Measurements from ENCODE around the gene PDZD2. TPM values are rescaled to one million over a fixed set of nuclear protein-coding genes. Genes with fewer than 3 reads are reported as not detected.

The PDZD2 gene
- total and polyA plus RNA-seq, 9 donors: 4.6 to 12.6 (median 7.9) TPM

DNA sequence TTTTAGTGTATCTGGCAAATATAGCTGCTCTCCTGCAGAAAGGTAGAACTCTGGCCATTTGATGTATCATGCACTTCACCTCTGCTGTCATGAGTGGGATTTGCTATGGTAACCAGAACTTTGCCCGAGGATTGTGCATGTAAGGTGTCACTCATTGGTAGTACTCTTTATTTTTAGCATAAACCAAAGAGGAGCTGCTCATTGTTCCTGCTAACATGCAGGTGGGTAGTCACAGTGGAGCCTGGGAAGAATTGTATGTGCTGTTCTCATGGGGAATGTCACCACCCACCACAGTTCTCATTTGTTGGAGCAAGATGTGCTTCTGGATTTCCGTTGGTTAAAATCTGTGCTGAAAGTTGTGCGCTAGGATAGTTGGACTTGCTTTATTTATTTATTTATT lies 12.3 kb downstream of the PDZD2 start:
- WGBS (ENCODE audit: insufficient coverage): no CpG with 5 or more reads among the region's 3 CpGs
- no peaks in the 10 kb centered on the region for H3K36me3 ChIP-seq (ENCODE audit: control insufficient read depth, insufficient read depth, low read length)
- H3K4me3 ChIP-seq (ENCODE audit: low read length): no peak overlapping the region
- no peaks in the 10 kb centered on the region for H3K4me1 ChIP-seq (ENCODE audit: control insufficient read depth, insufficient read depth, low read length)
- DNase-seq: no peak
- H3K27me3 ChIP-seq (ENCODE audit: control insufficient read depth, insufficient read depth, low read length): peaks cover 2% of the 10 kb centered on the region
- no peak overlapping the region for H3K27ac ChIP-seq (ENCODE audit: low read length)
- H3K9me3 ChIP-seq (replicated peaks; ENCODE audit: control insufficient read depth, low read depth, low read length): no peaks in the 10 kb centered on the region

DNA sequence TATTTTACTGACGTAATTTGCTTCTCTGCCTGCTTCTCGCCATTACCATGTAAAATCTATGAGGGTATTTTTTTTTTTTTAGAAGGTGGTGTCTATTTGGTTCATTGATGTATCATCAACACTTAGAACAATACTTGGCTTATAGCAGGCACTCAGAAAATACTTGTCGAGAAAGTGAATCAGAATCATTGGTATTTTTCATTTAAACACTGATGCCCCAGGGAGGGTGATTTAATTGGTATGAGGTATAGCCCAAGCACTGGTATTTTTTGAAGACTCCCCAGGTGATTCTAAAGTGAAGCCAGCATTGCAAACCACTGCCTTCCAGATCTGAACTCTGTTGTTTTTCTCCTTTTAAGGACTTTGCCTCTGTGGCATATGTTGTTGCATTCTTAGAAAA lies 16.6 kb downstream of the PDZD2 start:
- H3K4me3 ChIP-seq (ENCODE audit: low read length): no peak overlapping the region
- no peaks in the 10 kb centered on the region for H3K4me1 ChIP-seq (ENCODE audit: control insufficient read depth, insufficient read depth, low read length)
- no CpG with 5 or more reads among the region's 3 CpGs for WGBS (ENCODE audit: insufficient coverage)
- no peaks in the 10 kb centered on the region for H3K9me3 ChIP-seq (replicated peaks; ENCODE audit: control insufficient read depth, low read depth, low read length)
- H3K27ac ChIP-seq (ENCODE audit: low read length): no peak overlapping the region
- no peaks in the 10 kb centered on the region for H3K36me3 ChIP-seq (ENCODE audit: control insufficient read depth, insufficient read depth, low read length)
- no peaks in the 10 kb centered on the region for H3K27me3 ChIP-seq (ENCODE audit: control insufficient read depth, insufficient read depth, low read length)
- DNase-seq: no peak

DNA sequence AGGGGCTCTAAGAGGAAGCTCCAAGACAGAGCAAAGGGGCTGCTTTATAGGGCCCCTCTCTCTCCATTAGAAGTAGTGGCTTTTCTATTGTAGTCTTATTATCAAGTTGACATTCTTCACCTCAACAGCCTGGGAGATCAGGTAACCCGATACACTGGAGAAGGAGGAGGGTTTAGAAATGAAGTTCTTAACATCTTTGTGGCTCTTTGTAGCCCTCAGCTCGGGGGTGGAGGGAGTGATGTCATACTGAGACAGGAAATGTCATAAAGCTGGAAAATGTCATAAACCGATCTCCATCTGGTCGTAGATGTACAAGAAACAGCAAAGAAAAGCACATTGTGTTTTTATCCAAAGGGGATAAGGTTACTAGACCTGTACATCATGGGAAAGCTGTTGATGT lies 17.9 kb downstream of the PDZD2 start:
- Histone ChIP-seq H3K27me3 (ENCODE audit: control insufficient read depth, insufficient read depth, low read length) (no peaks in the 10 kb centered on the region), H3K4me1 (ENCODE audit: control insufficient read depth, insufficient read depth, low read length) (no peaks in the 10 kb centered on the region), H3K36me3 (ENCODE audit: control insufficient read depth, insufficient read depth, low read length) (no peaks in the 10 kb centered on the region), H3K27ac (ENCODE audit: low read length) (no peak overlapping the region), H3K9me3 (replicated peaks; ENCODE audit: control insufficient read depth, low read depth, low read length) (no peaks in the 10 kb centered on the region), H3K4me3 (ENCODE audit: low read length) (no peak overlapping the region)
- WGBS (ENCODE audit: insufficient coverage): 20% methylated on average over 3 of the region's 4 CpGs
- no peak for DNase-seq

DNA sequence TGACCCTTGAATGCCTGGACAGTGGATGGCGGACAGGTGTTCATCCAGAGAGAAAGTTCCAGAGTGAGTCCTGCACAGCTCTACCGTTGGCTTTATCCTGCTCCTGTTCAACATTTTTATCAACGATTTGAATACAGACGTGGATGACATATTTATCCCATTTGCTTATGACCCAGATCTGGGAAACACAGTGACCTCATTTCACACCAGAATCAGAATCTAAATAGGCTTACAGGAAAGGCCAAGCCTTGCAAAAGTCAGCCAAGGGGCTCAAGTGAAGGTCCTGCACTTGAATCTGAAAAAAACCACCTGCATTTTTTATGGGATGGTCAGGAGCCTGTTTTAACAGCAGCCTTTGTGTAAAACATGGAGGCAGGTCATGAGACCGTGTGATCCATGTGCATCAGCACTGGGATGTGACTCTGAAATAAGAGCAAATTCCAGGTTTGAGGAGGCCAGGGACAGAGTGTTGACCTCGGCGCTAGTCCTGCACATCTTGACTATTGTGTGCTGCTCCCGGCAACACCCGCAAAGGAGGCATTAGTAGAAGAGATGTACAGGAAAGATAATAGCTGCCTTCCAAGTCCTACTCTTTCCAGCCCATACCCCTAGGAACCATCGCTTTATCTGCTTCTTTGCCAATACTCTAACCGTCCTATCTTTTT lies 18.5 kb downstream of the PDZD2 start:
- H3K27ac ChIP-seq (ENCODE audit: low read length): no peak overlapping the region
- H3K4me1 ChIP-seq (ENCODE audit: control insufficient read depth, insufficient read depth, low read length): no peaks in the 10 kb centered on the region
- WGBS (ENCODE audit: insufficient coverage): 59% methylated on average over 9 of the region's 11 CpGs
- no peak overlapping the region for H3K4me3 ChIP-seq (ENCODE audit: low read length)
- H3K27me3 ChIP-seq (ENCODE audit: control insufficient read depth, insufficient read depth, low read length): no peaks in the 10 kb centered on the region
- H3K9me3 ChIP-seq (replicated peaks; ENCODE audit: control insufficient read depth, low read depth, low read length): no peaks in the 10 kb centered on the region
- no peak for DNase-seq
- no peaks in the 10 kb centered on the region for H3K36me3 ChIP-seq (ENCODE audit: control insufficient read depth, insufficient read depth, low read length)

DNA sequence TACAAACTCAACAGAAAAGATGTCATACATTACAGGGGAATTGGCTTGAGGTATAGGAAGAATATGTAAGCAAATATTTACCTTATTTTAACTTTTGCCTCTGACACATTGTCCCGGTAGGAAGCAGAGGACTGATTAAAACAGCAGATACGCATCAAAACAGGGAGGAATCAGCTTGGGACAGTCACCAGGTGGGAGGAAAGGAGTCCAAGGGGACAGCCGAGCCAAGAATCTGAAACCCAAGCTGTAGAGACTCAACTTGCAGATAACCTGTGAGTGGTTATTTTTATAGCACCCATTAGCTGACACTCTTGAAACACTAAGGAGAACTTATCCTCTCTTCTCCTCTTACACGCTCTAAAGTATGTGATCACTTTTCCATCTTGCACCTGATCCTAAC lies 22.3 kb downstream of the PDZD2 start:
- H3K27ac ChIP-seq (ENCODE audit: low read length): no peak overlapping the region
- no peak for DNase-seq

DNA sequence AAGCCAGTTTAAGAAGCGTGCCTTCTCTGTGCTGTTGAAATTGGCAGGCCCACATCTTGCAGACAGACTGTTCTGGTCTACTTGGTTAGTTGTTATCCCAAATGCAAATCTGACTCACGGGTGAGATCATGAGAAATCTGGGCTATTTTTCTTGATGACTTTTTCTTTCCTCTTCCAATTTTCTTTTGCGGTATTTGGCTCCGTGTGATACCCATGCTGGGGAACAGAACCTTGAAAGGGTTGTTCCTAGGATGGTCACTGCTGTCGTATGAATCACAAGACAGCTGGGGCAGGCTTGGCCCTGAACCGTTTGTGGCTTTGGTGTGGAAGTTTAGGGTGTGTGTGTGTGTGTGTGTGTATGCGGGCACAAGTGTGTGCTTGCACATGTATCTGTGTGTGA lies 24.6 kb downstream of the PDZD2 start:
- no peak overlapping the region for H3K27ac ChIP-seq (ENCODE audit: low read length)
- no peaks in the 10 kb centered on the region for H3K27me3 ChIP-seq (ENCODE audit: control insufficient read depth, insufficient read depth, low read length)
- H3K36me3 ChIP-seq (ENCODE audit: control insufficient read depth, insufficient read depth, low read length): no peaks in the 10 kb centered on the region
- peak; percentile 16 for DNase-seq
- H3K4me3 ChIP-seq (ENCODE audit: low read length): no peak overlapping the region
- no peaks in the 10 kb centered on the region for H3K9me3 ChIP-seq (replicated peaks; ENCODE audit: control insufficient read depth, low read depth, low read length)
- no peaks in the 10 kb centered on the region for H3K4me1 ChIP-seq (ENCODE audit: control insufficient read depth, insufficient read depth, low read length)
- WGBS (ENCODE audit: insufficient coverage): 55% methylated on average over 4 of the region's 7 CpGs

More for the DNA sequence above, 22.3 kb downstream of the PDZD2 start:
- H3K9me3 ChIP-seq (replicated peaks; ENCODE audit: control insufficient read depth, low read depth, low read length): no peaks in the 10 kb centered on the region
- WGBS (ENCODE audit: insufficient coverage): 33% methylated on average over 1 of the region's 4 CpGs
- H3K4me1 ChIP-seq (ENCODE audit: control insufficient read depth, insufficient read depth, low read length): no peaks in the 10 kb centered on the region
- no peak overlapping the region for H3K4me3 ChIP-seq (ENCODE audit: low read length)
- no peaks in the 10 kb centered on the region for H3K27me3 ChIP-seq (ENCODE audit: control insufficient read depth, insufficient read depth, low read length)
- H3K36me3 ChIP-seq (ENCODE audit: control insufficient read depth, insufficient read depth, low read length): no peaks in the 10 kb centered on the region

DNA sequence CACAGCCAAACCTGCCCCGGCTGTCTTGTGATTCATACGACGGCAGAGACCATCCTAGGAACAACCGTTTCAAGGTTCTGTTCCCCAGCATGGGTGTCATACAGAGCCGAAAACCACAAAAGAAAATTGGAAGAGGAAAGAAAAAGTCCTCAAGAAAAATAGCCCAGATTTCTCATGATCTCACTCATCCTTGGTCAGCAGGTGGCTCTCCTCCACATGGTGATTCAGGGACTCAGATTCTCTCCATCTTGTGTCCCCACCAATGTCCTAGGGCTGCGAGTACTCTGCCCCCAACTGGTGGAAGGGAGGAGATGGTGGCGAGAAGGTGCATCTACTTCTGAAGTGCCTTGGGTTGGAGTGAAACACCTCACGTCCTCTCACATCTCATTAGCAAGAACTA lies 25.6 kb downstream of the PDZD2 start:
- no peak overlapping the region for H3K4me3 ChIP-seq (ENCODE audit: low read length)
- no peaks in the 10 kb centered on the region for H3K9me3 ChIP-seq (replicated peaks; ENCODE audit: control insufficient read depth, low read depth, low read length)
- no peaks in the 10 kb centered on the region for H3K36me3 ChIP-seq (ENCODE audit: control insufficient read depth, insufficient read depth, low read length)
- whole genome bisulfite sequencing (ENCODE audit: insufficient coverage): no CpG with 5 or more reads among the region's 8 CpGs
- no peak overlapping the region for H3K27ac ChIP-seq (ENCODE audit: low read length)
- no peak for DNase-seq
- no peaks in the 10 kb centered on the region for H3K27me3 ChIP-seq (ENCODE audit: control insufficient read depth, insufficient read depth, low read length)
- H3K4me1 ChIP-seq (ENCODE audit: control insufficient read depth, insufficient read depth, low read length): no peaks in the 10 kb centered on the region

DNA sequence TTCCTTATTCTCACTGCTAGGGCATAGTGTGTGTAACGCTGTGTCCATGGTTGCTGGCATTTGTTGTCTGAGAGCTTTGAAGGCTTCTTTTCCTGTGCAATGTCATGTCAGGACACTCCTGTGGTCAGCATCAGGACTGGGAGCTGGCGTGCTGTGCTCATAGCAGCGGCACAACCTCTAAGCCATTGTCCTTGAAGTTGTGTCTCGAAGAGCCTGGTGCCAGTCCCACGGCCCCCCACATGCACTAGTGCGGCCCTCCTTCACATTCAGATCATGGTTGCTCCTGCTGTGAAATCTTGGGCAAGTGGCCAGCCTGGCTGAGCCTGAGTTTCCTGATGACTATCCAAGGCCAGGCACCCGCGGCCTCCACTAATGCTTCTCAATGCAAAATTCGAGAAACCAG lies 32.4 kb downstream of the PDZD2 start:
- no peaks in the 10 kb centered on the region for H3K27me3 ChIP-seq (ENCODE audit: control insufficient read depth, insufficient read depth, low read length)
- H3K36me3 ChIP-seq (ENCODE audit: control insufficient read depth, insufficient read depth, low read length): no peaks in the 10 kb centered on the region
- DNase-seq: no peak
- WGBS (ENCODE audit: insufficient coverage): 69% methylated on average over 9 of the region's 9 CpGs
- no peak overlapping the region for H3K27ac ChIP-seq (ENCODE audit: low read length)
- H3K9me3 ChIP-seq (replicated peaks; ENCODE audit: control insufficient read depth, low read depth, low read length): no peaks in the 10 kb centered on the region
- H3K4me1 ChIP-seq (ENCODE audit: control insufficient read depth, insufficient read depth, low read length): no peaks in the 10 kb centered on the region
- no peak overlapping the region for H3K4me3 ChIP-seq (ENCODE audit: low read length)

DNA sequence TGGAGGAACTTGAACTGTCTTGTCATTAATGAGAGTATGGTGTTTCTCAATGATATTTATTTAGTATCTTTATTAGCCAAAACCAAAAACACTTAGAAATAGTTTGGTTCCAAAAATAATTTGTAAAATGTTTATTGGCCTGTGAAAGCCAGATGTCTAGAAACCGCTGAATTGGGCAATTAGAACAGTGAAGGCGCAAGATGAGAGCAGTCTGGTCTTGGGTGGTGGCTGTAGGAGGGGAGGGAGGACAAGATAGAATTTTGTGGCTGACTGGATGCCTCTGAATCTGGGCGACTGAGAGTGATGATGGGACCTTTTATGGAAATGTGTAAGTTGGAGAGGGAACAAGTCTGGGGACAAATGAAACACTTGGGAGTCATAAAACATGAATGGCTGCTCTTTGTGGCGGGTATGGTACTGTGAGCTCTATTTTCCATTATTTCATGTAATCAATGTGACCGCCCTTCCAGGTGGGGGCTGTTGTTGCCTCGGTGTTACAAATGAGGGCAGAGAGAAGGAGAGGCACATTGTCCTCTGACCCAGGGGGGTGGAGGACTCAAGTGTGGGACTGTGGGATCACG lies 35.5 kb downstream of the PDZD2 start:
- H3K4me3 ChIP-seq (ENCODE audit: low read length): no peak overlapping the region
- H3K9me3 ChIP-seq (replicated peaks; ENCODE audit: control insufficient read depth, low read depth, low read length): no peaks in the 10 kb centered on the region
- no peak overlapping the region for H3K27ac ChIP-seq (ENCODE audit: low read length)
- no peaks in the 10 kb centered on the region for H3K27me3 ChIP-seq (ENCODE audit: control insufficient read depth, insufficient read depth, low read length)
- H3K36me3 ChIP-seq (ENCODE audit: control insufficient read depth, insufficient read depth, low read length): no peaks in the 10 kb centered on the region
- no peaks in the 10 kb centered on the region for H3K4me1 ChIP-seq (ENCODE audit: control insufficient read depth, insufficient read depth, low read length)
- WGBS (ENCODE audit: insufficient coverage): 92% methylated on average over 7 of the region's 7 CpGs
- no peak for DNase-seq

DNA sequence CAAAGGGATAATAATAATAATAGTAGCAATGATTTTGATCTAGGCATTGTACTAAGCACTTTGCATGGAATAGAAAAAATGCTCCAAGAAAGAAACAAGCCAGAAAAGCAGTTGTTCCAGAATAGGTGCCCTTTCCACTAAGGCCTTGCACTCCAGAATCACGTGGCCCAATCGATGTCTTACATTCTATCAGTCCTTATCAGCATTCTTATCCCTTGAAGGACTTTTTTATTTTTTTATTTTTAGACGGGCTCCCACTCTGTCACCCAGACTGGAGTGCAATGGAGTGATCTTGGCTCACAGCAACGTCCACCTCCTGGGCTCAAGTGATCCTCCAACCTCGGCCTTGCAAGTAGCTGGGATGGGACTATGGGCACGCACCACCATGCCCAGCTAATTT lies 36.5 kb downstream of the PDZD2 start:
- WGBS (ENCODE audit: insufficient coverage): 76% methylated on average over 6 of the region's 6 CpGs
- Histone ChIP-seq H3K27me3 (ENCODE audit: control insufficient read depth, insufficient read depth, low read length) (no peaks in the 10 kb centered on the region), H3K36me3 (ENCODE audit: control insufficient read depth, insufficient read depth, low read length) (no peaks in the 10 kb centered on the region), H3K27ac (ENCODE audit: low read length) (no peak overlapping the region), H3K4me3 (ENCODE audit: low read length) (no peak overlapping the region), H3K9me3 (replicated peaks; ENCODE audit: control insufficient read depth, low read depth, low read length) (no peaks in the 10 kb centered on the region), H3K4me1 (ENCODE audit: control insufficient read depth, insufficient read depth, low read length) (no peaks in the 10 kb centered on the region)
- DNase-seq: no peak

DNA sequence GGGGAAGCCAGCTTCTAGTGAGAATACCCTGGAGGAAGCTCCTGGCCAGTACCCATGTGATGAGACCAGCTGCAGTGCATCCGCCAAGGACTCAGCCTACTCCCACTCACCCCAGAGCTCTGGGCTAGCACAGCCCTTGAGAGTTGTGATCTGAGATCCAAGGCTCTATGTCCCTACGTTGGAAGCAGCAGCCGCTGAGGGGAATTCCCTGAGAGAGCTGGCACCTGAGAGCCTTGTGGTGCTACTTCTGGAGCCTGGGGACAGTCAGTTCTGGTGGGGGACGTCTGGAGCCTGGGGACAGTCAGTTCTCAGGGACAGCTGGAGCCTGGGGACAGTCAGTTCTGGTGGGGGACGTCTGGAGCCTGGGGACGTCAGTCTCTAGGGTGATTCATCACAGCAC lies 39.2 kb downstream of the PDZD2 start:
- DNase-seq: no peak
- no peaks in the 10 kb centered on the region for H3K9me3 ChIP-seq (replicated peaks; ENCODE audit: control insufficient read depth, low read depth, low read length)
- H3K4me1 ChIP-seq (ENCODE audit: control insufficient read depth, insufficient read depth, low read length): peaks cover 3% of the 10 kb centered on the region
- H3K27ac ChIP-seq (ENCODE audit: low read length): no peak overlapping the region
- peaks cover 8% of the 10 kb centered on the region for H3K27me3 ChIP-seq (ENCODE audit: control insufficient read depth, insufficient read depth, low read length)
- H3K4me3 ChIP-seq (ENCODE audit: low read length): no peak overlapping the region
- no peaks in the 10 kb centered on the region for H3K36me3 ChIP-seq (ENCODE audit: control insufficient read depth, insufficient read depth, low read length)
- WGBS (ENCODE audit: insufficient coverage): 29% methylated on average over 3 of the region's 6 CpGs
